Esophagus squamous epithelium (tissue), 4 donors: ENCODE measurements around the gene RERE.

Experiments used
- POLR2A ChIP-seq, 4 donors: fragments of 450-650 bp; IDR thresholded peaks; one replicate each; pipeline ENCODE4 v1.6.1; 2017; ENCODE audit warnings: antibody characterized with exemption in 4 of 4, mild to moderate bottlenecking in 4 of 4, moderate library complexity in 3 of 4
- TF ChIP-seq, protein P1 (sequence below), 6 experiments: fragments of 450-650 bp in 4 of 6; fragments of 200-600 bp in 2 of 6; sonication (generic) in 2 of 6; IDR thresholded peaks; one replicate each; pipeline ENCODE4 v1.5.1; 2016 to 2019; ENCODE audit warnings: antibody characterized with exemption in 6 of 6, mild to moderate bottlenecking in 4 of 6, moderate library complexity in 4 of 6

GRCh38 chr1:8791819-8792218 is 25.6 kb downstream of the RERE start:
- TF ChIP-seq, protein P1, sequence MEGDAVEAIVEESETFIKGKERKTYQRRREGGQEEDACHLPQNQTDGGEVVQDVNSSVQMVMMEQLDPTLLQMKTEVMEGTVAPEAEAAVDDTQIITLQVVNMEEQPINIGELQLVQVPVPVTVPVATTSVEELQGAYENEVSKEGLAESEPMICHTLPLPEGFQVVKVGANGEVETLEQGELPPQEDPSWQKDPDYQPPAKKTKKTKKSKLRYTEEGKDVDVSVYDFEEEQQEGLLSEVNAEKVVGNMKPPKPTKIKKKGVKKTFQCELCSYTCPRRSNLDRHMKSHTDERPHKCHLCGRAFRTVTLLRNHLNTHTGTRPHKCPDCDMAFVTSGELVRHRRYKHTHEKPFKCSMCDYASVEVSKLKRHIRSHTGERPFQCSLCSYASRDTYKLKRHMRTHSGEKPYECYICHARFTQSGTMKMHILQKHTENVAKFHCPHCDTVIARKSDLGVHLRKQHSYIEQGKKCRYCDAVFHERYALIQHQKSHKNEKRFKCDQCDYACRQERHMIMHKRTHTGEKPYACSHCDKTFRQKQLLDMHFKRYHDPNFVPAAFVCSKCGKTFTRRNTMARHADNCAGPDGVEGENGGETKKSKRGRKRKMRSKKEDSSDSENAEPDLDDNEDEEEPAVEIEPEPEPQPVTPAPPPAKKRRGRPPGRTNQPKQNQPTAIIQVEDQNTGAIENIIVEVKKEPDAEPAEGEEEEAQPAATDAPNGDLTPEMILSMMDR (IDR thresholded peaks at IDR 0.05) = no peak
- no peak for TF ChIP-seq POLR2A (IDR thresholded peaks at IDR 0.05)
